ENCODE results near the gene RBM20.

RBM20 gene

GRCh38 chr10:110642204-110643034, 1.7 kb upstream of the RBM20 start:
- no peaks in the 10 kb centered on the region for H3K27me3 ChIP-seq (replicated peaks)
- no peaks in the 10 kb centered on the region for H3K36me3 ChIP-seq (replicated peaks)
- DNase-seq = no peak
- in situ Hi-C loops (cut with HindIII; ENCODE audit: low pct_ligation_motif_present, low sequenced_read_pairs) = no loop called here
- no peak overlapping the region for H3K27ac ChIP-seq
- TF ChIP-seq CTCF (IDR thresholded peaks at IDR 0.05; ENCODE audit: low read depth, low read length, missing control alignments) = no peak
- H3K4me3 ChIP-seq (ENCODE audit: low read depth, low read length) = no peak overlapping the region

GRCh38 chr10:110643035-110643652, 992 bp upstream of the RBM20 start:
- in situ Hi-C loops (cut with HindIII; ENCODE audit: low pct_ligation_motif_present, low sequenced_read_pairs) = no loop called here

GRCh38 chr10:110644598-110645462, 694 bp downstream of the RBM20 start:
- no peak for DNase-seq
- Histone ChIP-seq H3K4me3 (ENCODE audit: low read depth, low read length) (peak overlapping the region; percentile 68), H3K36me3 (replicated peaks) (no peaks in the 10 kb centered on the region), H3K27me3 (replicated peaks) (no peaks in the 10 kb centered on the region), H3K27ac (peak overlapping the region; percentile 37)
- in situ Hi-C loops (cut with HindIII; ENCODE audit: low pct_ligation_motif_present, low sequenced_read_pairs) = no loop called here
- TF ChIP-seq CTCF (IDR thresholded peaks at IDR 0.05; ENCODE audit: low read depth, low read length, missing control alignments) = no peak

More at GRCh38 chr10:110643035-110643652, 992 bp upstream of the RBM20 start:
- no peak for TF ChIP-seq CTCF (IDR thresholded peaks at IDR 0.05; ENCODE audit: low read depth, low read length, missing control alignments)
- no peak overlapping the region for H3K27ac ChIP-seq
- no peaks in the 10 kb centered on the region for H3K27me3 ChIP-seq (replicated peaks)
- peak overlapping the region; percentile 68 for H3K4me3 ChIP-seq (ENCODE audit: low read depth, low read length)
- no peaks in the 10 kb centered on the region for H3K36me3 ChIP-seq (replicated peaks)
- no peak for DNase-seq

GRCh38 chr10:110646417-110647135, 2.4 kb downstream of the RBM20 start:
- TF ChIP-seq CTCF (IDR thresholded peaks at IDR 0.05; ENCODE audit: low read depth, low read length, missing control alignments) = no peak
- Histone ChIP-seq H3K36me3 (replicated peaks) (no peaks in the 10 kb centered on the region), H3K27ac (no peak overlapping the region), H3K4me3 (ENCODE audit: low read depth, low read length) (no peak overlapping the region), H3K27me3 (replicated peaks) (no peaks in the 10 kb centered on the region)
- in situ Hi-C loops (cut with HindIII; ENCODE audit: low pct_ligation_motif_present, low sequenced_read_pairs) = no loop called here
- no peak for DNase-seq

GRCh38 chr10:110647136-110647430, 2.9 kb downstream of the RBM20 start:
- in situ Hi-C loops (cut with HindIII; ENCODE audit: low pct_ligation_motif_present, low sequenced_read_pairs) = no loop called here
- DNase-seq = no peak
- Histone ChIP-seq H3K27ac (no peak overlapping the region), H3K27me3 (replicated peaks) (no peaks in the 10 kb centered on the region), H3K36me3 (replicated peaks) (no peaks in the 10 kb centered on the region), H3K4me3 (ENCODE audit: low read depth, low read length) (no peak overlapping the region)
- TF ChIP-seq CTCF (IDR thresholded peaks at IDR 0.05; ENCODE audit: low read depth, low read length, missing control alignments) = no peak

All from brain microvascular endothelial cell (primary cell).